CD4-positive, alpha-beta T cell treated with Interleukin-17A for 1 hour (primary cell): ENCODE results near the gene IL22RA1.

Experiments used
- DNase-seq: peaks from one replicate; pipeline ENCODE4 v3.0.0-alpha.2; 2020

IL22RA1 gene

GRCh38 chr1:24142546-24143534 lies at the start of gene IL22RA1:
Gene IL22RA1 (minus strand): TSS chr1:24143140. CDS start chr1:24143082, 58 bp downstream.
- no peak for DNase-seq

- peak; percentile 27 for DNase-seq
Measured at GRCh38 chr1:24191860-24192259, 48.9 kb upstream of the IL22RA1 start.

- no peak for DNase-seq
Measured at GRCh38 chr1:24190983-24191461, 48.1 kb upstream of the IL22RA1 start.

- DNase-seq = peak; percentile 41
Measured at GRCh38 chr1:24189528-24189927, 46.6 kb upstream of the IL22RA1 start.

GRCh38 chr1:24186993-24187790 lies 44.3 kb upstream of the IL22RA1 start, which contains the start of gene IFNLR1:
Gene IFNLR1 (minus strand): TSS chr1:24187289. CDS start chr1:24187248, 41 bp downstream.
- DNase-seq = peak; percentile 80

- no peak for DNase-seq
Measured at GRCh38 chr1:24186711-24186992, 43.7 kb upstream of the IL22RA1 start.

- DNase-seq = no peak
Measured at GRCh38 chr1:24186031-24186710, 43.2 kb upstream of the IL22RA1 start.

GRCh38 chr1:24185076-24185475 lies 42.1 kb upstream of the IL22RA1 start:
- no peak for DNase-seq

GRCh38 chr1:24182061-24182460 lies 39.1 kb upstream of the IL22RA1 start:
- no peak for DNase-seq

GRCh38 chr1:24181619-24182018 lies 38.7 kb upstream of the IL22RA1 start:
- DNase-seq = no peak

- DNase-seq = no peak
Measured at GRCh38 chr1:24180676-24181075, 37.7 kb upstream of the IL22RA1 start.

GRCh38 chr1:24179251-24179840 lies 36.4 kb upstream of the IL22RA1 start:
- no peak for DNase-seq

- DNase-seq = no peak
Measured at GRCh38 chr1:24178407-24178806, 35.5 kb upstream of the IL22RA1 start.

- DNase-seq = no peak
Measured at GRCh38 chr1:24177161-24177560, 34.2 kb upstream of the IL22RA1 start.

GRCh38 chr1:24175033-24175755 lies 32.3 kb upstream of the IL22RA1 start:
- DNase-seq = no peak

- DNase-seq = no peak
Measured at GRCh38 chr1:24173638-24174575, 31.0 kb upstream of the IL22RA1 start.

GRCh38 chr1:24172598-24172997 lies 29.7 kb upstream of the IL22RA1 start:
- no peak for DNase-seq

- no peak for DNase-seq
Measured at GRCh38 chr1:24169286-24169685, 26.3 kb upstream of the IL22RA1 start.

- no peak for DNase-seq
Measured at GRCh38 chr1:24168245-24168644, 25.3 kb upstream of the IL22RA1 start.

- DNase-seq = no peak
Measured at GRCh38 chr1:24167008-24167407, 24.1 kb upstream of the IL22RA1 start.

GRCh38 chr1:24165500-24165899 lies 22.6 kb upstream of the IL22RA1 start:
- DNase-seq = no peak
